Suprapubic skin (tissue), 4 donors: ENCODE results near the gene BCAS2.

ENCODE experiments used
- EP300 ChIP-seq: sonication (generic); formaldehyde crosslinking; IDR thresholded peaks from one replicate; pipeline ENCODE4 v1.6.1; 2017; ENCODE audit warnings: antibody characterized with exemption
- POLR2A ChIP-seq, 2 donors: fragments of 450-650 bp; IDR thresholded peaks; one replicate each; pipeline ENCODE4 v1.6.1; 2017; ENCODE audit warnings: antibody characterized with exemption in 2 of 2, mild to moderate bottlenecking in 2 of 2, moderate library complexity in 2 of 2
- POLR2AphosphoS5 ChIP-seq, 3 donors: sonication (generic); formaldehyde crosslinking; IDR thresholded peaks; one replicate each; pipeline ENCODE4 v1.6.1; 2017; ENCODE audit warnings: antibody characterized with exemption in 3 of 3
- TF ChIP-seq, protein P1 (sequence below), 2 donors: fragments of 200-600 bp in 1 of 2; fragments of 450-650 bp in 1 of 2; sonication (generic) in 1 of 2; IDR thresholded peaks; one replicate each; pipeline ENCODE4 v1.5.1; 2016 to 2019; ENCODE audit warnings: antibody characterized with exemption in 2 of 2, mild to moderate bottlenecking in 1 of 2, moderate library complexity in 1 of 2

- no peak for TF ChIP-seq POLR2A (IDR thresholded peaks at IDR 0.05)
- TF ChIP-seq, protein P1, sequence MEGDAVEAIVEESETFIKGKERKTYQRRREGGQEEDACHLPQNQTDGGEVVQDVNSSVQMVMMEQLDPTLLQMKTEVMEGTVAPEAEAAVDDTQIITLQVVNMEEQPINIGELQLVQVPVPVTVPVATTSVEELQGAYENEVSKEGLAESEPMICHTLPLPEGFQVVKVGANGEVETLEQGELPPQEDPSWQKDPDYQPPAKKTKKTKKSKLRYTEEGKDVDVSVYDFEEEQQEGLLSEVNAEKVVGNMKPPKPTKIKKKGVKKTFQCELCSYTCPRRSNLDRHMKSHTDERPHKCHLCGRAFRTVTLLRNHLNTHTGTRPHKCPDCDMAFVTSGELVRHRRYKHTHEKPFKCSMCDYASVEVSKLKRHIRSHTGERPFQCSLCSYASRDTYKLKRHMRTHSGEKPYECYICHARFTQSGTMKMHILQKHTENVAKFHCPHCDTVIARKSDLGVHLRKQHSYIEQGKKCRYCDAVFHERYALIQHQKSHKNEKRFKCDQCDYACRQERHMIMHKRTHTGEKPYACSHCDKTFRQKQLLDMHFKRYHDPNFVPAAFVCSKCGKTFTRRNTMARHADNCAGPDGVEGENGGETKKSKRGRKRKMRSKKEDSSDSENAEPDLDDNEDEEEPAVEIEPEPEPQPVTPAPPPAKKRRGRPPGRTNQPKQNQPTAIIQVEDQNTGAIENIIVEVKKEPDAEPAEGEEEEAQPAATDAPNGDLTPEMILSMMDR (IDR thresholded peaks at IDR 0.05), result no peak
- TF ChIP-seq POLR2AphosphoS5 (IDR thresholded peaks at IDR 0.05), result no peak
- no peak for TF ChIP-seq EP300
Observed at GRCh38 chr1:114609026-114609425, 27.6 kb upstream of the BCAS2 start.
